HepG2 (cell line): ENCODE results near the gene COX10. TPM values are rescaled to one million over a fixed set of nuclear protein-coding genes. Genes with fewer than 3 reads are reported as not detected.

Experiments
- ATAC-seq: fragments of 200-7000 bp; cut with Tn5 transposase; 3 replicates; pipeline ENCODE4 v1.9.1; 2020; ENCODE audit warnings: mild to moderate bottlenecking, moderate library complexity
- BruUV-seq: library from RNA; stranded (reverse); fragments of 400-500 nt; replicated peaks from 2 replicates; lab custom pipeline; 2021; lab: Mats Ljungman, UMichigan
- CTCF ChIA-PET: fragments of 300-600 bp; formaldehyde crosslinking; extraction: SDS; loops from one replicate; lab custom pipeline; 2021; ENCODE audit warnings: low total read pairs, inconsistent platforms, low intra/inter-chr PET ratio; lab: Yijun Ruan, JAX
- POLR2A ChIA-PET: fragments of 350-600 bp; sonication (Branson Sonifier 250); formaldehyde crosslinking; loops from one replicate; lab custom pipeline; 2020; ENCODE audit warnings: antibody characterized with exemption, inconsistent platforms; lab: Yijun Ruan, JAX
- DNase-seq: peaks from one replicate; pipeline ENCODE4 v3.0.0-alpha.2; 2015; ENCODE audit warnings: low spot score
- FAIRE-seq: peaks from 3 replicates; lab custom pipeline; 2011; peaks lifted over from hg19 to GRCh38; lab: Jason Lieb, UNC
- H2AFZ ChIP-seq: one replicate; pipeline ENCODE4 v1.6.1; 2011; ENCODE audit warnings: low read length, inconsistent platforms
- H3K27ac ChIP-seq: fragments of 300-600 bp; 3 replicates; pipeline ENCODE4 v1.8.0; 2011; ENCODE audit warnings: mixed run types, mild to moderate bottlenecking, mixed read lengths, low read length, inconsistent platforms; ENCODE audit not compliant: insufficient read depth; ENCODE audit errors: extremely low read length
- H3K27me3 ChIP-seq, 2 experiments: fragments of 200-600 bp in 1 of 2; 2 replicates in 1 of 2; 3 replicates in 1 of 2; pipeline versions ENCODE4 v1.6.0 to v1.8.0; 2011; ENCODE audit warnings: low read length in 2 of 2, mild to moderate bottlenecking in 2 of 2, moderate library complexity in 2 of 2, inconsistent platforms in 1 of 2; ENCODE audit not compliant: insufficient read depth in 2 of 2, control insufficient read depth in 1 of 2
- H3K36me3 ChIP-seq, 2 experiments: fragments of 200-600 bp in 1 of 2; replicated peaks in 1 of 2; 2 replicates in 1 of 2; 3 replicates in 1 of 2; pipeline versions ENCODE4 v1.5.1 to v1.8.0; 2011; ENCODE audit warnings: low read length in 2 of 2, inconsistent platforms in 1 of 2; ENCODE audit not compliant: insufficient read depth in 2 of 2, control insufficient read depth in 1 of 2
- H3K4me1 ChIP-seq: 2 replicates; pipeline ENCODE4 v1.5.1; 2012; ENCODE audit warnings: low read length, inconsistent platforms; ENCODE audit not compliant: insufficient read depth
- H3K4me2 ChIP-seq: 2 replicates; pipeline ENCODE4 v1.6.0; 2011; ENCODE audit warnings: low read depth, low read length, inconsistent platforms
- H3K4me3 ChIP-seq, 3 experiments: fragments of 200-600 bp in 1 of 3; sonication (generic), shearing (Covaris generic) in 1 of 3; replicated peaks in 1 of 3; 2 replicates each; pipeline ENCODE4 v1.5.1; 2011 to 2016; ENCODE audit warnings: low read length in 3 of 3, inconsistent platforms in 2 of 3, low read depth in 2 of 3, mild to moderate bottlenecking in 2 of 3, control low read depth in 1 of 3, mixed read lengths in 1 of 3; ENCODE audit not compliant: insufficient read depth in 1 of 3
- H3K79me2 ChIP-seq: one replicate; pipeline ENCODE4 v1.6.1; 2011; ENCODE audit warnings: low read length, inconsistent platforms; ENCODE audit not compliant: insufficient read depth
- H3K9ac ChIP-seq: 2 replicates; pipeline ENCODE4 v1.6.0; 2011; ENCODE audit warnings: mild to moderate bottlenecking, low read depth, low read length, inconsistent platforms; ENCODE audit not compliant: insufficient read depth
- H3K9me3 ChIP-seq: 2 replicates; pipeline ENCODE4 v1.5.1; 2012; ENCODE audit warnings: mild to moderate bottlenecking, low read length
- H4K20me1 ChIP-seq: 2 replicates; pipeline ENCODE4 v1.6.0; 2011; ENCODE audit warnings: inconsistent platforms, mild to moderate bottlenecking, low read length, moderate library complexity; ENCODE audit not compliant: insufficient read depth
- AGO1 ChIP-seq: fragments of 200-400 bp; formaldehyde crosslinking; IDR thresholded peaks from 2 replicates; pipeline ENCODE4 v1.6.1; 2017; ENCODE audit warnings: mild to moderate bottlenecking, low read depth, low read length, moderate library complexity; ENCODE audit not compliant: poor library complexity, severe bottlenecking
- BHLHE40 ChIP-seq: IDR thresholded peaks from 2 replicates; pipeline ENCODE4 v1.6.1; 2011; ENCODE audit warnings: low read length, improper control_type of control experiment
- SP140L ChIP-seq: sonication (generic); formaldehyde crosslinking; IDR thresholded peaks from 2 replicates; pipeline ENCODE4 v1.4.0; 2020; ENCODE audit warnings: missing genetic modification reagents, borderline replicate concordance
- ZNF562 ChIP-seq: sonication (generic); formaldehyde crosslinking; IDR thresholded peaks from 2 replicates; pipeline ENCODE4 v1.8.0; 2022; ENCODE audit warnings: missing genetic modification reagents, borderline replicate concordance
- WGBS: methylation state at CpG from one replicate; pipeline ENCODE4 v1.1.6; 2017; ENCODE audit warnings: low lambda C conversion rate; 5-methylcytosine and 5-hydroxymethylcytosine counted together
- in situ Hi-C: cut with HindIII; loops from 2 replicates; pipeline ENCODE4 v1.10.0; 2017; ENCODE audit warnings: low pct_unique_long_range_greater_than_20kb; ENCODE audit not compliant: extremely low pct_ligation_motif_present
- intact Hi-C: fragments of 100-400 bp; cut with micrococcal nuclease; formaldehyde crosslinking; loops from one replicate; pipeline ENCODE4 v1.10.0; 2022; ENCODE audit not compliant: unreplicated experiment
- polyA plus RNA-seq, 8 experiments: library from polyadenylated mRNA; depleted of rRNA in 3 of 8; stranded (reverse) in 7 of 8; unstranded in 1 of 8; fragments of >200 nt; fragmentation: Illumina TruSeq in 4 of 8; extraction: Trizol in 4 of 8; gene quantifications; 2 replicates each; pipeline versions ENCODE4 v1.2.1 to v1.2.3, GENCODE V29; 2011 to 2016; ENCODE audit warnings: low read depth in 4 of 8, missing spikeins in 1 of 8, mixed read lengths in 1 of 8; ENCODE audit not compliant: insufficient read depth in 1 of 8
- total RNA-seq, 5 experiments: library from RNA; depleted of rRNA; stranded (reverse); fragments of >200 nt; fragmentation: Illumina TruSeq; extraction: Trizol; gene quantifications; 2 replicates each; pipeline ENCODE4 v1.2.3, GENCODE V29; 2016; ENCODE audit warnings: low read depth in 1 of 5
- TF ChIP-seq, protein P1 (sequence below): sonication (generic); formaldehyde crosslinking; IDR thresholded peaks from 2 replicates; pipeline ENCODE4 v1.5.1; 2020; ENCODE audit warnings: mild to moderate bottlenecking, missing genetic modification reagents, moderate library complexity
- TF ChIP-seq, protein P2 (sequence below): sonication (generic); formaldehyde crosslinking; IDR thresholded peaks from 2 replicates; pipeline ENCODE4 v1.9.0; 2021; ENCODE audit warnings: missing genetic modification reagents, mild to moderate bottlenecking, borderline replicate concordance

COX10 gene
- total and polyA plus RNA-seq, 2 of the 13 experiments (the other 11 are each of a cell fraction or from before 2014, with no cell fraction given): 13.9 to 20.1 TPM

DNA sequence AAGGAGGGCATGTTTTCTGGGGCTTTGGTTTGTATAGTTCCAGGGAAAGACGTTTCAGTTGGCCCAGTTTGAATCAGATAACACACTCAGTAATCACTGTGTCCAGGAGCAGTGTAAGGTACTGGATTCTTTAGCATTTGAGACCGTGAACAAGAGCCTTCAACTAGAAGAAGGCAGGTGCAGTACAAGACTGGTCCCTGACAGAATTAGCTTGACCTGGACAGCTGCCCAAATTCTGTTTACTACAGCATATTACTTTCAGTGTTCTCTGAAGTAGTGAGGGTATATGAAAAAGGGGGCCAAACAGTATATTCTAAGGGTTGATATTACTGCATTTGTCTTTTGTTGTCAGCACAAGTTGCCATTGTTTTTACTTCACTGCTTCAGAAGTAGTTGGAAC, 81.3 kb downstream of the COX10 start:
- TF ChIP-seq SP140L (CRISPR knock-in tag) (no peak), ZNF562 (CRISPR knock-in tag) (no peak), BHLHE40 (no peak), AGO1 (no peak)
- TF ChIP-seq, protein P1, sequence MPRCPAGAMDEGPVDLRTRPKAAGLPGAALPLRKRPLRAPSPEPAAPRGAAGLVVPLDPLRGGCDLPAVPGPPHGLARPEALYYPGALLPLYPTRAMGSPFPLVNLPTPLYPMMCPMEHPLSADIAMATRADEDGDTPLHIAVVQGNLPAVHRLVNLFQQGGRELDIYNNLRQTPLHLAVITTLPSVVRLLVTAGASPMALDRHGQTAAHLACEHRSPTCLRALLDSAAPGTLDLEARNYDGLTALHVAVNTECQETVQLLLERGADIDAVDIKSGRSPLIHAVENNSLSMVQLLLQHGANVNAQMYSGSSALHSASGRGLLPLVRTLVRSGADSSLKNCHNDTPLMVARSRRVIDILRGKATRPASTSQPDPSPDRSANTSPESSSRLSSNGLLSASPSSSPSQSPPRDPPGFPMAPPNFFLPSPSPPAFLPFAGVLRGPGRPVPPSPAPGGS (CRISPR knock-in tag): no peak
- TF ChIP-seq, protein P2, sequence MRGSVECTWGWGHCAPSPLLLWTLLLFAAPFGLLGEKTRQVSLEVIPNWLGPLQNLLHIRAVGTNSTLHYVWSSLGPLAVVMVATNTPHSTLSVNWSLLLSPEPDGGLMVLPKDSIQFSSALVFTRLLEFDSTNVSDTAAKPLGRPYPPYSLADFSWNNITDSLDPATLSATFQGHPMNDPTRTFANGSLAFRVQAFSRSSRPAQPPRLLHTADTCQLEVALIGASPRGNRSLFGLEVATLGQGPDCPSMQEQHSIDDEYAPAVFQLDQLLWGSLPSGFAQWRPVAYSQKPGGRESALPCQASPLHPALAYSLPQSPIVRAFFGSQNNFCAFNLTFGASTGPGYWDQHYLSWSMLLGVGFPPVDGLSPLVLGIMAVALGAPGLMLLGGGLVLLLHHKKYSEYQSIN (CRISPR knock-in tag): no peak

More for the DNA sequence above, 81.3 kb downstream of the COX10 start:
- Histone ChIP-seq H3K4me2 (no peak overlapping the region), H3K79me2 (no peaks in the 10 kb centered on the region), H3K27ac (no peak overlapping the region), H3K27me3 (no peaks in the 10 kb centered on the region), H3K4me1 (no peaks in the 10 kb centered on the region), H2AFZ (no peak overlapping the region), H3K4me3 (no peak overlapping the region), H3K9ac (no peak overlapping the region), H4K20me1 (no peaks in the 10 kb centered on the region), H3K36me3 (no peaks in the 10 kb centered on the region), H3K9me3 (no peaks in the 10 kb centered on the region)
- in situ Hi-C loops: no loop called here
- DNase-seq (no peak), FAIRE-seq (no peak), ATAC-seq (no peak)
- BruUV-seq: no TSS peak
- CTCF ChIA-PET: no interaction called here
- intact Hi-C loops: no loop called here
- WGBS: 68% methylated on average over 2 of the region's 2 CpGs
- POLR2A ChIA-PET: no interaction called here
